Upper lobe of left lung (tissue), 6 donors: ENCODE measurements around the gene APBA3. TPM values are rescaled to one million over a fixed set of nuclear protein-coding genes. Genes with fewer than 3 reads are reported as not detected.

Experiments
- ATAC-seq, 2 donors: fragments of 200-7000 bp; cut with Tn5 transposase; one replicate each; pipeline ENCODE4 v1.9.1; 2022; ENCODE audit warnings: mild to moderate bottlenecking in 2 of 2, moderate library complexity in 2 of 2; ENCODE audit not compliant: low FRiP score in 2 of 2
- DNase-seq, 2 donors: peaks; one replicate each; pipeline ENCODE4 v3.0.0-alpha.2; 2019 to 2020
- H3K27ac ChIP-seq, 4 donors: fragments of 200-600 bp; sonication (generic); one replicate each; pipeline ENCODE4 v1.5.1; 2016 to 2019
- H3K27me3 ChIP-seq, 4 donors: fragments of 200-600 bp; sonication (generic); one replicate each; pipeline ENCODE4 v1.5.1; 2017 to 2019
- H3K36me3 ChIP-seq, 4 donors: fragments of 200-600 bp; sonication (generic); one replicate each; pipeline ENCODE4 v1.5.1; 2016 to 2019
- H3K4me1 ChIP-seq, 4 donors: fragments of 200-600 bp; sonication (generic); one replicate each; pipeline ENCODE4 v1.5.1; 2018 to 2019
- H3K4me3 ChIP-seq, 4 donors: fragments of 200-600 bp; sonication (generic); one replicate each; pipeline ENCODE4 v1.5.1; 2017 to 2019; ENCODE audit warnings: mild to moderate bottlenecking in 2 of 4, moderate library complexity in 1 of 4
- H3K9me3 ChIP-seq, 4 donors: fragments of 200-600 bp; sonication (generic); one replicate each; pipeline ENCODE4 v1.5.1; 2018 to 2019
- CTCF ChIP-seq, 6 experiments: fragments of 450-650 bp in 4 of 6; fragments of 200-600 bp in 2 of 6; sonication (generic) in 2 of 6; IDR thresholded peaks; one replicate each; pipeline ENCODE4 v1.5.1; 2016 to 2019; ENCODE audit warnings: antibody characterized with exemption in 6 of 6
- EP300 ChIP-seq, 4 donors: sonication (generic); formaldehyde crosslinking; IDR thresholded peaks; one replicate each; pipeline ENCODE4 v1.5.1; 2017; ENCODE audit warnings: antibody characterized with exemption in 4 of 4, control low read depth in 2 of 4
- POLR2A ChIP-seq, 4 donors: fragments of 450-650 bp; IDR thresholded peaks; one replicate each; pipeline ENCODE4 v1.5.1; 2016 to 2017; ENCODE audit warnings: antibody characterized with exemption in 4 of 4, mild to moderate bottlenecking in 2 of 4
- POLR2AphosphoS5 ChIP-seq, 2 donors: sonication (generic); formaldehyde crosslinking; IDR thresholded peaks; one replicate each; pipeline ENCODE4 v1.5.1; 2017; ENCODE audit warnings: antibody characterized with exemption in 2 of 2
- WGBS, 2 donors: methylation state at CpG; one replicate each; pipeline ENCODE4 v1.1.5; 2017 to 2018; 5-methylcytosine and 5-hydroxymethylcytosine counted together
- total RNA-seq, 6 donors: library from RNA; depleted of rRNA in 4 of 6; stranded (reverse); fragments of >200 nt in 4 of 6; gene quantifications; one replicate each; pipeline versions ENCODE4 v1.1.0 to v1.2.1, GENCODE V29; 2016 to 2021
- donor health status: DM: no; HTN: no; CAD: no; lungs with moderate emphysema.
- donor health status: DM: no; HTN: yes; CAD: no; lungs with severe emphysema.

APBA3 gene
- total RNA-seq, 6 donors from 2014 or later = 13.4 to 92.2 (median 21.6) TPM

- Histone ChIP-seq H3K27ac (peak overlapping the region in 3 of 4 donors; percentile 7 to 90 (median 84)), H3K4me3 (no peak overlapping the region), H3K4me1 (peaks cover 25 to 46% (median 29%) of the 10 kb centered on the region in 4 donors), H3K27me3 (no peaks in the 10 kb centered on the region), H3K36me3 (no peaks in the 10 kb centered on the region), H3K9me3 (no peaks in the 10 kb centered on the region)
- DNase-seq (no peak), ATAC-seq (no peak)
- WGBS, 2 donors = 93 to 97% methylated on average over 18 to 35 of the region's 35 CpGs
- TF ChIP-seq POLR2A (IDR thresholded peaks at IDR 0.05) (no peak), CTCF (IDR thresholded peaks at IDR 0.05) (no peak), EP300 (IDR thresholded peaks at IDR 0.05) (no peak), POLR2AphosphoS5 (IDR thresholded peaks at IDR 0.05) (no peak)
Measured at GRCh38 chr19:3807574-3808354, 46.3 kb upstream of the APBA3 start.

DNA sequence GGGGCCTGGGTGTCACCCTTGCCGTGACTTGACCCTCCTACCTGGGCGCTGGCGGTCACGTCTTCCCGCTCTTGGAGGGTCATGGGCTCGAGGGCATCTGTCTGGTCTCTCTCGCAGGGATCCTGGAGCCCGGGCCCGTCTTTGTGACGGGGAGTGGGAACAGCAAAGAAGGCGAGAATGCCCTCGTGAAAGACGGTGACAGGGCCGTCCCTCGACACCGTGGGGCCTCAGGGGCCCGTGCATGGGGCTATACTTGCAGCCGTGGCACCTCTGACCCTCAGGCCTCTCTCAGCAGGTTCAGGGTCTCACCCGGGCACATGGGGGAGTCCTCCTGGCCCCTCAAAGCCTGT, 45.6 kb upstream of the APBA3 start:
- no peaks in the 10 kb centered on the region for H3K9me3 ChIP-seq
- DNase-seq (no peak), ATAC-seq (no peak)
- TF ChIP-seq POLR2A (IDR thresholded peaks at IDR 0.05) = no peak
- no peak for TF ChIP-seq POLR2AphosphoS5 (IDR thresholded peaks at IDR 0.05)
- TF ChIP-seq CTCF (IDR thresholded peaks at IDR 0.05) = no peak
- TF ChIP-seq EP300 (IDR thresholded peaks at IDR 0.05) = no peak
- H3K27ac ChIP-seq = peak overlapping the region in 2 of 4 donors; percentile 7 to 50
- no peak overlapping the region for H3K4me3 ChIP-seq
- no peaks in the 10 kb centered on the region for H3K36me3 ChIP-seq
- peaks cover 0 to 1% (median under 1%) of the 10 kb centered on the region in 4 donors for H3K27me3 ChIP-seq
- H3K4me1 ChIP-seq = peaks cover 21 to 46% (median 25%) of the 10 kb centered on the region in 4 donors
- 50 to 83% methylated on average over 2 to 14 of the region's 19 CpGs for WGBS, 2 donors

GRCh38 chr19:3805859-3806258, 44.4 kb upstream of the APBA3 start:
- ATAC-seq = no peak
- H3K27me3 ChIP-seq = peaks cover 0 to 13% (median 5%) of the 10 kb centered on the region in 4 donors
- no peak overlapping the region for H3K4me3 ChIP-seq
- H3K4me1 ChIP-seq = peaks cover 22 to 46% (median 27%) of the 10 kb centered on the region in 4 donors
- TF ChIP-seq POLR2A (IDR thresholded peaks at IDR 0.05) = no peak
- no peak for TF ChIP-seq POLR2AphosphoS5 (IDR thresholded peaks at IDR 0.05)
- TF ChIP-seq EP300 (IDR thresholded peaks at IDR 0.05) = no peak
- no peak for TF ChIP-seq CTCF (IDR thresholded peaks at IDR 0.05)
- no peaks in the 10 kb centered on the region for H3K36me3 ChIP-seq
- H3K9me3 ChIP-seq = no peaks in the 10 kb centered on the region
- no peak overlapping the region for H3K27ac ChIP-seq
- 90 to 91% methylated on average over 9 to 29 of the region's 29 CpGs for WGBS, 2 donors
- DNase-seq = no peak

- Histone ChIP-seq H3K4me3 (no peak overlapping the region), H3K36me3 (no peaks in the 10 kb centered on the region), H3K27ac (no peak overlapping the region), H3K27me3 (peaks cover 0 to 14% (median 5%) of the 10 kb centered on the region in 4 donors), H3K4me1 (peaks cover 21 to 48% (median 30%) of the 10 kb centered on the region in 4 donors), H3K9me3 (no peaks in the 10 kb centered on the region)
- ATAC-seq (no peak), DNase-seq (no peak)
- WGBS, 2 donors = 83 to 91% methylated on average over 7 of the region's 13 CpGs
- TF ChIP-seq POLR2A (IDR thresholded peaks at IDR 0.05) (no peak), EP300 (IDR thresholded peaks at IDR 0.05) (no peak), POLR2AphosphoS5 (IDR thresholded peaks at IDR 0.05) (no peak), CTCF (IDR thresholded peaks at IDR 0.05) (no peak)
Measured at GRCh38 chr19:3804429-3804828, 42.9 kb upstream of the APBA3 start.
